GM19467 (cell line): ENCODE measurements around the gene IL37.

Experiments
- ATAC-seq: cut with Tn5 transposase; IDR thresholded peaks from one replicate; pipeline ENCODE4 v1.9.1; 2021; ENCODE audit warnings: mild to moderate bottlenecking, moderate library complexity; ENCODE audit not compliant: unreplicated experiment

IL37 gene

GRCh38 chr2:112910865-112911264, at the start of gene IL37:
IL37 (plus strand) TSS chr2:112911165; CDS start chr2:112913013, 1,848 bp downstream.
- no peak for ATAC-seq

GRCh38 chr2:112864072-112864471, 46.9 kb upstream of the IL37 start:
- no peak for ATAC-seq

GRCh38 chr2:112866128-112866835, 44.7 kb upstream of the IL37 start:
- no peak for ATAC-seq

GRCh38 chr2:112867701-112868631, 43.0 kb upstream of the IL37 start:
- ATAC-seq = no peak

- no peak for ATAC-seq
Measured at GRCh38 chr2:112869258-112869842, 41.6 kb upstream of the IL37 start.

- ATAC-seq = no peak
Measured at GRCh38 chr2:112870841-112871835, 39.8 kb upstream of the IL37 start.

GRCh38 chr2:112876257-112876970, 34.6 kb upstream of the IL37 start:
- ATAC-seq = no peak

- ATAC-seq = no peak
Measured at GRCh38 chr2:112876971-112877361, 34.0 kb upstream of the IL37 start.

- ATAC-seq = no peak
Measured at GRCh38 chr2:112877423-112877822, 33.5 kb upstream of the IL37 start.

- no peak for ATAC-seq
Measured at GRCh38 chr2:112879491-112880041, 31.4 kb upstream of the IL37 start.

GRCh38 chr2:112880091-112880531, 30.9 kb upstream of the IL37 start:
- no peak for ATAC-seq

GRCh38 chr2:112880696-112881095, 30.3 kb upstream of the IL37 start:
- no peak for ATAC-seq

GRCh38 chr2:112881217-112881985, 29.6 kb upstream of the IL37 start:
- ATAC-seq = peak; percentile 61

- ATAC-seq = no peak
Measured at GRCh38 chr2:112883669-112884068, 27.3 kb upstream of the IL37 start.

- no peak for ATAC-seq
Measured at GRCh38 chr2:112884869-112885505, 26.0 kb upstream of the IL37 start.

GRCh38 chr2:112885506-112885902, 25.5 kb upstream of the IL37 start:
- no peak for ATAC-seq

- no peak for ATAC-seq
Measured at GRCh38 chr2:112886291-112886690, 24.7 kb upstream of the IL37 start.
